Measurements from ENCODE around the gene FGF11.
A peak's percentile ranks its signal among the peaks of the same experiment; 100 is the strongest.
"Not testable (repeated sequence)": the region's sequence is repeated elsewhere in the genome, so short reads cannot be mapped to it uniquely, and the experiment has no call there.

FGF11 gene

DNA sequence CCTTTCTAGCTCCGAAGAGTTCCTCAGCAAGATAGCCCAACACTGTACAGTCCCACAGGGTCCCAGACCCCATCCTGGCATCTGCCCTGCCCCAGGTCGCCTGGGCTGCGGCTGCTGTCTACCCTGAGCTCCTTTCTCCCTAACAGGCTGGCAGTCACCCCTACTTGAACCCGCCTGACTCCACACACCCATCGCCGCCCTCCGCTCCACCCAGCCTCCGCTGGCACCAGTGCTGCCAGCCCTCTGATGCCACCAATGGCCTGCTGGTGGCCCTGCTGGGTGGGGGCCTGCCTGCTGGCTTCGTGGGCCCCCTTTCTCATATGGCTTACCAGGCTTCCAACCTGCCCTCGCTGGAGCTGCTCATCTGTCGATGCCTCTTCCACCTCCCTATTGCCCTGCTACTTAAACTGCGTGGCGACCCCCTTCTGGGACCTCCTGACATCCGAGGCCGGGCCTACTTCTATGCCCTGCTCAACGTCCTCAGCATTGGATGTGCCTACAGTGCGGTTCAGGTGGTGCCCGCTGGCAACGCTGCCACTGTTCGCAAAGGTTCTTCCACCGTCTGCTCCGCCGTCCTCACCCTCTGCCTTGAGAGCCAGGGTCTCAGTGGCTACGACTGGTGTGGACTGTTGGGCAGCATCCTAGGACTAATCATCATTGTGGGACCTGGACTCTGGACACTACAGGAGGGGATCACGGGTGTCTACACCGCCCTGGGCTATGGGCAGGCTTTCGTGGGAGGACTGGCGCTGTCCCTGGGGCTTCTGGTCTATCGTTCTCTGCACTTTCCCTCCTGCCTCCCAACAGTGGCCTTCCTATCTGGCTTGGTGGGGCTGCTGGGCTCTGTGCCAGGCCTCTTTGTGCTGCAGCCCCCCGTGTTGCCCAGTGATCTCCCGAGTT is 42.8 kb downstream of the FGF11 start:
- not testable (repeated sequence) for DNase-seq

- not testable (repeated sequence) for DNase-seq
Observed at GRCh38 chr17:7482742-7483088, 43.4 kb downstream of the FGF11 start.

DNA sequence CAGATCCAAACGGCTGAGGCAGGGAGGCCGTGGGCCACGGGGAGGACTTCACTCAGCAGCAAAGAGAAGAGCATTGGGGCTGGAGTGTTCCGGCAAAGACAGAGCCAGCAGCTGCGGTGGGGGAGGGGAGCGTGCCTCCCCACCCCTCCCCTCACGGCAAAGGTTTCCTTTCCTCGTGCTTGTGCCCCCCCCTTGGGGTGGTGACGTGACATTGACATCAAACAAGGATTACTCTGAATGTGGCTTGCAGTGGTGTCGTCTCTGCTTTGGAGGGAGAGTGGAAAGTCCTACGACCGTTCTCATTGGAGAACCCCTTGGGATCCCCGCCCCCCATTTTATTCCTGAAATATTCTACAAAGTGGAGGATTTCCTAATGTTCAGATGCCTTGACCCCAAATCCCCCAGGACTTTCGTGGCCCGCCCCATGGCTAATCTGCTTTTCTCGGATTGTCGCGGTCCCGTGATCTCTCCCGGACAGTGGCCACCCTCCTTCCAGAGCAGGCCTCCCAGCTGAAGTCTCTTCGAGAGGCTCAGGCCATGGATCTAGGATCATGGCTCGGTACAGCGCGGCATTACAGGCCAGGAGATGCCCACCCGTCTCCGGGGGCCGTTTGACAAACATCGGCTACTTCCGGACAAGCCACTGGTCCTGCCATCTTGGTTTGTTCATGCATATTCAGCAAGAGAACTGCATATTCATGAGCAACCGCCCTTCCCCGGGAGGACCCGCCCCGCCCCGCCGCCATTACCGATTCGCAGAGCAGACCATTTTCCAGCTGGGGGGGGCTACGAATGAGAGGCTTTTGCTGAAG is 44.1 kb downstream of the FGF11 start:
- DNase-seq, result peak; percentile 99

- peak; percentile 99 for DNase-seq
Observed at GRCh38 chr17:7484067-7484918, 45.0 kb downstream of the FGF11 start, which contains the start of gene POLR2A. TSS of gene POLR2A (plus strand) at chr17:7484366.

DNA sequence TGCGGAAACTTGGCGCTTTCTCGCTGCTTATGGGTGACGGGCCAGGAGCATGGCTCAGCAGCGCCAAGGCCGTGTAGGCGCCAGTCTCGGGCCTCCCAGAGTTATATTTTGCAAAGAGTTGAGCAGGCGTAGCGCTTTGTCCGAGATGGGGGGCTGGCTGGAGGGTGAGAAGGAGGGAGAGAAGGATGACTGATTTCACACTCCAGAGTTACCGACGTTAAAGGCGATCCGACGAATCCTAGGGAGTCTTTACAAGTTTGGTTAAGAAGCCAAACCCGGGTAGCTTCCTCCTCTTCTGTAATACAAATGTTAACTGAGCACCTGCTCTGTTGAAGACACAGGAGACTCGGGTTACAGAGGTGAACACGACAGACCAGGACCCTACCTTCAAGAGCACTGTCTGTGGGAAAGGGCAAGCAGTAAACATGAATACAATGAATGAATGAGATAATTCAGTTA is 45.6 kb downstream of the FGF11 start:
- DNase-seq, result no peak

GRCh38 chr17:7486181-7486580 is 46.9 kb downstream of the FGF11 start:
- no peak for DNase-seq

DNA sequence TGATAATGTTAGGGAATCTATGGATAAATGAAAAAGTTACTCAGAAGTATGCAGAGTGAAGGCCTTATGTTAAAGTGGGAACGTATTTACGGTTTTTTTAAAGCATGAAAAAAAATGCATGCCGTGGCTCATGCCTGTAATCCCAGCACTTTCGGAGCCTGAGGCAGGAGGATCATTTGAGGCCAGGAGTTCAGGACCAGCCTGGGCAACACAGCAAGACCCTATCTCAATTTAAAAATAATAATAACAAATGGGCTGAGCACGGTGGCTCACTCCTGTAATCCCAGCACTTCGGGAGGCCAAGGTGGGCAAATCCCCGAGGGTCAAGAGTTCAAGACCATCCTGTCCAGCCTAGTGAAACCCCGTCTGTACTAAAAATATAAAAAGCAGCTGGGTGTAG is 50.8 kb downstream of the FGF11 start:
- no peak for DNase-seq

- DNase-seq, result no peak
Observed at GRCh38 chr17:7491583-7491982, 52.3 kb downstream of the FGF11 start.

- no peak for DNase-seq
Observed at GRCh38 chr17:7493941-7494340, 54.6 kb downstream of the FGF11 start.
